ENCODE data around the gene DVL1.
"Not testable (repeated sequence)": the region's sequence is repeated elsewhere in the genome, so short reads cannot be mapped to it uniquely, and the experiment has no call there.

Gene DVL1

GRCh38 chr1:1373051-1373814, 24.0 kb upstream of the DVL1 start:
- no peak for DNase-seq (ENCODE audit: low read depth)

GRCh38 chr1:1371746-1372711, 22.8 kb upstream of the DVL1 start:
- DNase-seq (ENCODE audit: low read depth): peak; percentile 58

- peak; percentile 67 for DNase-seq (ENCODE audit: low read depth)
Observed at GRCh38 chr1:1371364-1371745, 22.1 kb upstream of the DVL1 start.

- DNase-seq (ENCODE audit: low read depth): no peak
Observed at GRCh38 chr1:1370771-1371300, 21.6 kb upstream of the DVL1 start.

- DNase-seq (ENCODE audit: low read depth): not testable (repeated sequence)
Observed at GRCh38 chr1:1370094-1370493, 20.9 kb upstream of the DVL1 start.

GRCh38 chr1:1367315-1367714, 18.1 kb upstream of the DVL1 start:
- DNase-seq (ENCODE audit: low read depth): no peak

- no peak for DNase-seq (ENCODE audit: low read depth)
Observed at GRCh38 chr1:1366699-1367066, 17.5 kb upstream of the DVL1 start.

GRCh38 chr1:1365875-1366698, 16.9 kb upstream of the DVL1 start:
- DNase-seq (ENCODE audit: low read depth): no peak

- DNase-seq (ENCODE audit: low read depth): no peak
Observed at GRCh38 chr1:1364266-1364665, 15.0 kb upstream of the DVL1 start.

GRCh38 chr1:1361982-1362423, 12.8 kb upstream of the DVL1 start:
- no peak for DNase-seq (ENCODE audit: low read depth)

- DNase-seq (ENCODE audit: low read depth): no peak
Observed at GRCh38 chr1:1361233-1361981, 12.2 kb upstream of the DVL1 start.

GRCh38 chr1:1360506-1361169, 11.4 kb upstream of the DVL1 start:
- no peak for DNase-seq (ENCODE audit: low read depth)

- no peak for DNase-seq (ENCODE audit: low read depth)
Observed at GRCh38 chr1:1359664-1360468, 10.6 kb upstream of the DVL1 start.

- DNase-seq (ENCODE audit: low read depth): no peak
Observed at GRCh38 chr1:1359308-1359663, 10.1 kb upstream of the DVL1 start.

- no peak for DNase-seq (ENCODE audit: low read depth)
Observed at GRCh38 chr1:1358433-1359271, 9.4 kb upstream of the DVL1 start, which contains the start of gene MXRA8. Gene MXRA8, minus strand, starts transcription at chr1:1358555. Its CDS starts 51 bp downstream, at chr1:1358504.

GRCh38 chr1:1357871-1358432, 8.7 kb upstream of the DVL1 start:
- no peak for DNase-seq (ENCODE audit: low read depth)

- DNase-seq (ENCODE audit: low read depth): no peak
Observed at GRCh38 chr1:1356796-1357401, 7.7 kb upstream of the DVL1 start.

Measured in T follicular helper cell (primary cell).